Muscle of back (tissue), 13 donors: ENCODE measurements around the gene KHK. TPM values are rescaled to one million over a fixed set of nuclear protein-coding genes. Genes with fewer than 3 reads are reported as not detected.

Experiments
- DNase-seq, 3 donors: peaks; one replicate each; pipeline versions ENCODE4 v3.0.0 to v3.0.0-alpha.2; 2013
- long read RNA-seq, 9 donors: transcript quantifications; one replicate each; lab custom pipeline, GENCODE V29; 2026
- polyA plus RNA-seq, 10 donors: library from polyadenylated mRNA; unstranded; fragments of 120-200 nt; gene quantifications; one replicate each; pipeline ENCODE4 v1.2.1, GENCODE V29; 2013; ENCODE audit not compliant: insufficient read length in 10 of 10

Gene KHK
- 1 to 10 TPM in 9 of 10 donors, under 1 TPM in 1; 1.00 to 3.0 (median 2.5) TPM for polyA plus RNA-seq
- long read RNA-seq, donor 1 = 0 reads
- long read RNA-seq, donor 2 = 0 reads
- long read RNA-seq, donor 3 = 0 reads
- long read RNA-seq, donor 4 = 0 reads
- long read RNA-seq, donor 5 = 0 reads
- long read RNA-seq, donor 6 = 0 reads
- long read RNA-seq, donor 7, partial matches to known transcripts = 0 of 1 reads
- long read RNA-seq, donor 7, other reads (novel, unspliced or antisense) = 0 of 1 reads
- long read RNA-seq, donor 8 = 0 reads
- long read RNA-seq, donor 9 = 0 reads

- no peak for DNase-seq
These were observed at the start of gene KHK for GRCh38 chr2:27086724-27087593. Gene KHK (plus strand): TSS chr2:27086772. CDS start chr2:27087260, 488 bp downstream.

- no peak for DNase-seq
These were observed 48.6 kb upstream of the KHK start for GRCh38 chr2:27038012-27038411.

DNA sequence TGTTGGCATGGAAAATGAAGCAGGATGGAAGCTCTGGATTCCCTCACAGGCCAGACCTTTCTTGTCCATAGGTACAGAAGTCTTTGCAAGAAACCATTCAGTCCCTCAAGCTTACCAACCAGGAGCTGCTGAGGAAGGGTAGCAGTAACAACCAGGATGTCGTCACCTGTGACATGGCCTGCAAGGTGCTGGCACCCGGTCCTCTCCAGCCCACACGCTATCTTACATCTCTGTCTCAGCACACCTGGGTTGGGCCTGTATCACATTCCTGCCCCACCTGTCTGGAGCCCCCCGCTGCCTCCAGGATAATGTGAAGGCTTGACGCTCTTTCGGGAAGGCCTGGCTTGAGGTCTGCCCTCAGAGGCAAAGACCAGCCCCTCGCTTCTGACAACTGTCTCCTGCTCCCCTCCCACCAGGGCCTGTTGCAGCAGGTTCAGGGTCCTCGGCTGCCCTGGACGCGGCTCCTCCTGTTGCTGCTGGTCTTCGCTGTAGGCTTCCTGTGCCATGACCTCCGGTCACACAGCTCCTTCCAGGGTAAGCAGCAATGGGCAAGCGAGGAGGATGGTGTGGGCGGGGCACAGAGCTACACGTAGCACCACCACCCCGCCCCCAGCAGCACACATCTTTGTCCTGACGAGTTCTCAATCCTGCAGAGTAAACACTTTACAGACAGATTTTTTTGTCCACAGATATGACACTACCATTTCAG is 47.8 kb upstream of the KHK start:
- no peak for DNase-seq

- no peak for DNase-seq
These were observed 47.1 kb upstream of the KHK start for GRCh38 chr2:27039426-27039825.

DNA sequence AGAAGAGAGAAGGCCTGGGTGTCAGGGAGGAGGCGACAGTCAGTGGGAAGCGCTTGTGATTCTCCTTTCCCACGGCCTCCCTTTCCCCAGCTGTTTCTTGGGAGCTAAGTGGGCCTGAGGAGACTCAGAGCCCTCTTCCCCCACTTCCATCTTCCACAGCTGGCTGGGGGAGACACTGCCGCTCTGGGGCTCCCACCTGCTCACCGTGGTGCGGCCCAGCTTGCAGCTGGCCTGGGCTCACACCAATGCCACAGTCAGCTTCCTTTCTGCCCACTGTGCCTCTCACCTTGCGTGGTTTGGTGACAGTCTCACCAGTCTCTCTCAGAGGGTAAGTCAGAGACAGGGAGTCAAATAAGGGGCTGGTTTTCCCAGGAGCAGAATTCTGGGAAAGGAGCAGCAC is 46.7 kb upstream of the KHK start:
- no peak for DNase-seq

- no peak for DNase-seq
These were observed 46.3 kb upstream of the KHK start for GRCh38 chr2:27040282-27040681.

- no peak for DNase-seq
These were observed 44.8 kb upstream of the KHK start for GRCh38 chr2:27041752-27042151.

GRCh38 chr2:27042159-27042661 is 44.4 kb upstream of the KHK start:
- DNase-seq = no peak

- no peak for DNase-seq
These were observed 43.5 kb upstream of the KHK start for GRCh38 chr2:27042985-27043634.

GRCh38 chr2:27049422-27050280 is 36.9 kb upstream of the KHK start:
- no peak for DNase-seq

GRCh38 chr2:27050281-27050995 is 36.1 kb upstream of the KHK start:
- DNase-seq = peak; percentile 96 to 98 (median 96)

GRCh38 chr2:27050996-27051901 is 35.3 kb upstream of the KHK start, which contains the start of gene AGBL5:
Gene AGBL5 (plus strand): TSS chr2:27051668. CDS start chr2:27052959, 1,291 bp downstream.
- peak; percentile 91 to 97 (median 94) for DNase-seq

DNA sequence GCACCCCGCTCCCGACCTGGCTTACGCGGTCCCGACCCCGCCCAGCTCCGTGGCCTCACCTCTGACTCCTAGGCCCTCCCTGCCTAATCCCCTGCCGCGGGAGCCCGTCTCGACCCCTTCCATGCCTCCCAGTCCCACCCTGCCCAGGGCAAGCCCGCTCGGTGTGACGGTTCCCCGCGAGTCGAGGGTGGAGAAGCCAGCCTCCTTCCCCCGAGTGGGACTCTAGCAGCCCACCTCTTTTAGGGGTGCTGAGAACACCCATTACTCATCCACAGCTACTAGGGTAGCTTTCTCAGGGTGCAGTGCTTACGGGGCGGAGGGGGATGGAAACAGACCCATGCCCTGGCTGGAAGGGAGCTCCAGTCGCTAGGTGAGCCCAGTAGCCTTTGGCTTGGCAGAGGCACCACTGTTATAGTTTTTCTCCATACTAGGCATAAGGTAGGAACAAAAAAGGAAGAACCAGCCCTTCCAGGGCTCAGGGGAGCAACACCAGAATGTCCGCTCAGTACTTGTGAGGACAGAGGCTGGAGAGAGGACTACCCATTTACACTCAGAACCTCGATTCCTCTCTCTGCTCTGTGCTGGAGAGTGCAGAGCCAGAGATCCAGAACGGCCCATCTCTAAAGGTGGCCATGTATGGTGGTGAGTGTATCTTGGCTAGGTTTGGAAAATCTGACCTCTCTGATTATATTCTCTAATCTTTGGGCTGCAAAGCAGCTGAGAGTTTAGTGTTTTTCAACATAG is 34.5 kb upstream of the KHK start:
- DNase-seq = no peak

GRCh38 chr2:27053321-27053720 is 33.3 kb upstream of the KHK start:
- no peak for DNase-seq

DNA sequence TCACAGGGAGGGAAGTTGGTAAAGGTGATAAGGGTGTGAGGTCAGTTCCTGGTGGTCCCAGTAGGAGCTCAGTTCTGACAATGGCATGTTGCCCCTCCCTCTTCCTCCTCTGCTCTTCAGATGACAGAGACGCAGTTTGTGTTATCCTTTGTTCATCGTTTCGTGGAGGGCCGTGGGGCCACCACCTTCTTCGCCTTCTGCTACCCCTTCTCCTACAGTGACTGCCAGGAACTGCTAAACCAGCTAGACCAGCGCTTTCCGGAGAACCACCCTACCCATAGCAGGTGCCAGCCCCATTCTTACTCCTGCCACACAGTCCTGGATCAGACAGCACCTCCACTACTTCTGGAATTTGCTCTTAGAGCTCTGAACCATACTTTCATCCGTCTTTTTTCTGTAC is 32.8 kb upstream of the KHK start:
- DNase-seq = no peak

DNA sequence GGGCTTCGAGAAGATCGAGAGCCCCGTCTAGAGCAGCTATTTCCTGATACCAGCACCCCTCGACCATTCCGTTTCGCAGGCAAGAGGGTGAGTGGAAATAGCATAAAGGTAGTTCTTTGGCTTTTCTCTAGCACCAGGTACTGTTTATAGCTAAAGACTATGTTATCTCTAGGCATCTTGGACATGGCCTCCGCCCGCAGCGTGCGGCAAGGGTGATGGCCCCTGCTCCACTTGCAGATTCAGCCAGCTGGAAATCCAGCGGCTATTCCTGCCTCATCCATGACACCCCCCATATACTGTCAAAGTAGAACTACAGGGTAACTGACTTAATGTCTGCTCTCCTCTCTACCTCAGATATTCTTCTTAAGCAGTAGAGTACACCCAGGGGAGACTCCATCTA is 31.9 kb upstream of the KHK start:
- no peak for DNase-seq

DNA sequence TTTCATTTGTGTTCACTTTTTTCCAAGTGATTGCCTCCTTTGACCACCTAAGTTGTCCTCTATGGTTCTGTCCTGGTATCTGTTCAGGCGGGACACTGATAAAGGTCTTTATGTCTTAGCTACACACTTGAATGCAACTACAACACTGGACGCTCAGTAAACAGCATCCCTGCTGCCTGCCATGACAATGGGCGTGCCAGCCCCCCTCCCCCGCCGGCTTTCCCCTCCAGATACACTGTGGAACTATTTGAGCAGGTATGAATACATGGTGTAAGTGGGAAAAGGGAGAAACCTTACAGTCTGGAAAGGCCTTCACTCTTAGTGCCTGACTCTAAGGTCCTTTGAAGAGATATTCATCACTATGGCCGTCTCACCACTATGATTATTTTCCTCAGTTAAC is 29.4 kb upstream of the KHK start:
- no peak for DNase-seq

DNA sequence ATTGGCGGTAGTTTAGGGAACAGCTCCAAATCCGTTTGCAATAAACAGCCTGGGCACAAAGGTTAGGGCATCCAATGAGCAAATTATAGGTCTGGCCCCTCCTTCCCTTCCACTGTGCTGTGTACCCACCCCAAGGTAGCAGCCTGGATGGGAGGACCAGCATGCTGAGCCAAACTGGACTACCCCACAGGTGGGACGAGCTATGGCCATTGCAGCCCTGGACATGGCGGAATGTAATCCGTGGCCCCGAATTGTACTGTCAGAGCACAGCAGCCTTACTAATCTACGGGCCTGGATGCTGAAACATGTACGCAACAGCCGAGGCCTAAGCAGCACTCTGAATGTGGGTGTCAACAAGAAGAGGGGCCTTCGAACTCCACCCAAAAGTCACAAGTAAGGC is 28.4 kb upstream of the KHK start:
- no peak for DNase-seq
